H4 (cell line): ENCODE data around the gene TTLL6. TPM values are rescaled to one million over a fixed set of nuclear protein-coding genes. Genes with fewer than 3 reads are reported as not detected.
"Not testable (repeated sequence)": the region's sequence is repeated elsewhere in the genome, so short reads cannot be mapped to it uniquely, and the experiment has no call there.

Experiments
- DNase-seq: peaks from one replicate; pipeline ENCODE4 v3.0.0-alpha.2; 2015; ENCODE audit warnings: low spot score
- total RNA-seq: library from RNA; depleted of rRNA; stranded (reverse); fragments of >200 nt; shearing (Covaris generic); gene quantifications from 2 replicates; pipeline ENCODE4 v1.2.3, GENCODE V29; 2014; rRNA removed

TTLL6 gene
- total RNA-seq, 1 experiment from 2014 or later, result 0.12 TPM

- DNase-seq, result peak; percentile 49
Measured at GRCh38 chr17:48724251-48725003, 92.6 kb downstream of the TTLL6 start.

GRCh38 chr17:48723423-48724250, 93.4 kb downstream of the TTLL6 start:
- DNase-seq, result no peak

DNA sequence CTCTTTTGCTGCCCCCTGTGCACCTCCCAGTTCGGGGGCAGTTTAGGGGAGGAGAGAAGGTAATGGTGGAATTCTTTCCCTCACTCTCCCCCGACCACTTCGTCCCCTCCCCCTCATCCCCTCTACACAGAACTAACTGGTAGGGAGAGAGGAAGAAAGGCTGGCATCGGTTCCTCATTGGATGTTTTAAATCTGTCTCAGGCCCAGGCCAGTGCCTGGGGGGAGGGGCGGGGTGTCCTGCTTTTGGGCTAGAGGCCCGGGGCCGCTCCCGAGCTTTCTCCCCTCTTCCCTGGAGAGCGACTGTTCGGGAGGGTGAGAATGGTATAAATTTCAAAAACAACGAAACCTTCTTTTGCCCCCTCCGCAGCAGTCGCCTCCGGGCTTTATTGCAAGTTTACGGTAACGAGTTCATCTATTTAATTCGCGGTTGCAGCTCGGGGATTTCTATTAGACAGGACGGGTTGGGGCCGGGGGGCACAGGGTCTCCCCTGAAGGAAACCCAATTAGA, 94.1 kb downstream of the TTLL6 start, which contains the start of gene PRAC2:
Gene PRAC2, plus strand, starts transcription at position 271 of the 508 bp plus-strand sequence. CDS start 1,226 bp downstream, outside the sequence.
- DNase-seq, result no peak

DNA sequence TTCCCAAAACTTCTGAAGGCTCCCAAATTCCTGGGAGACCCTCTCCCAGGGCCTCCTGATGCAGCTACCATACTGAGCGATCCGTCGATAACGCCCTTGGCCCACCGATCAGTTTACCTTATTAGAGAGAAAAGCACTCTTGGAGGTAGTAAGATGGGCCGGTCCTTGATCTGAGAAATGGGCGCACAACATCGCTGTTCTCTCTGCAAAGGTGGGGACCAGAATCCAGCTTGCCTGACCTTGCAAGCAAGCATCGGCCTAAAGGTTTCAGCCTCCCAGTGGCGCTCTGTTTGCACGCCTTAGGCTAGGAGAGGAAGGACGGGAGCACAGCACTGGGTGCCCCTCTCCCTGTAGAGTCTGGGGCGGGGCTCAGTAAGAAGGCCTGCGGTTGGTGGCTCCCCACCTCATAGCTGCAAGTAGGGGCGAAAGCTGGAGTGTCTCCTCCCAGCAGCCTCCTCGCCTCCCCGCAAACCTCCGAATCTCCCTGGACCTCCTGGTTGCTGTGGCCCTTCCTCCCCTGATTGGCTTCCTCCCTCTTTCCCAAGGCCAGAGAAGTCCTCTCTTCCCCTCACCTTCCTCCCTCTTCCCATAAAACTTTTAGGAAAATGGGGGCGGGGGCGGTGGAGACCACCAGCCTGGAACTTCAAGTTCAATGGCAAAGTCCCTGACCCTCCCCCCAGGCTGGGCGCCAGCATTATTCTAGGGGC, 94.7 kb downstream of the TTLL6 start, which contains the start of gene PRAC1:
Gene PRAC1, minus strand, starts transcription at position 318 of the 707 bp plus-strand sequence. Its CDS starts 126 bp downstream, at position 192.
- no peak for DNase-seq

GRCh38 chr17:48721009-48721402, 96.0 kb downstream of the TTLL6 start:
- DNase-seq, result no peak

DNA sequence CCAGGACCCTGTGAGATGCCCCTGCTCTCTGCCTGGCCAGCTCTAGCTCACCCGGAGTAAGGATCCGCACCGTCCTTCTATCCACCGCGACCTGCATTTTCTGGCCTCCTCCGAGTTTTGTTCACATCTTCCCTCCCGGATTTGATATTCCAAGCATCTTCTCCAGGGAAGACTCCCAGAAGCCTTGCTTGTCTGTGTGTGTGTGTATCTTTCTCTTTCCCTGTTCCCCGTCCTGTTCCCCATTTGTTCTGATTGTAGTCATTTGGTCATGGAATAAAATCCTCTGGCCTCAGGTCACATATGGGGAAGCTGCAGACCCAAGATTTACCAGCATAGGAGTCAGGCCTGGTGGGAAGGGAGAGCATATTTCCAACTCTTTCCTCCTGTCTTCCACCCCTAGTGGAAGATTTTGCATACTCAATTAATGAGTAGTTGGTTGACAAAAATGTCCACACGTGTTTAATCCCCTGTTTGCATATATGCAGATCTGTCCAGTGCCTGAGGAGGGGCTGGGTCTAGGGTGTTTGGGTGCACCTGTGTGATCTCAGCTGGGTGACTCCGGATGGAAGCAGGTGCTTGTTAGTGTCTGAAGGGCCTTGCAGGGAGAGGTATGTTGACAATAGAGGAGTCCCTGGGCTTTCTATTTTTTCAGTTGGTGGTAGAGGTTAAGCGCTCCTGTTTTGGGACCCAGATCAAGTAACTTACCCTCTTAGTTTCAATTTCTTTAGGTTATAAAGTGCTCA, 96.6 kb downstream of the TTLL6 start:
- DNase-seq, result no peak

DNA sequence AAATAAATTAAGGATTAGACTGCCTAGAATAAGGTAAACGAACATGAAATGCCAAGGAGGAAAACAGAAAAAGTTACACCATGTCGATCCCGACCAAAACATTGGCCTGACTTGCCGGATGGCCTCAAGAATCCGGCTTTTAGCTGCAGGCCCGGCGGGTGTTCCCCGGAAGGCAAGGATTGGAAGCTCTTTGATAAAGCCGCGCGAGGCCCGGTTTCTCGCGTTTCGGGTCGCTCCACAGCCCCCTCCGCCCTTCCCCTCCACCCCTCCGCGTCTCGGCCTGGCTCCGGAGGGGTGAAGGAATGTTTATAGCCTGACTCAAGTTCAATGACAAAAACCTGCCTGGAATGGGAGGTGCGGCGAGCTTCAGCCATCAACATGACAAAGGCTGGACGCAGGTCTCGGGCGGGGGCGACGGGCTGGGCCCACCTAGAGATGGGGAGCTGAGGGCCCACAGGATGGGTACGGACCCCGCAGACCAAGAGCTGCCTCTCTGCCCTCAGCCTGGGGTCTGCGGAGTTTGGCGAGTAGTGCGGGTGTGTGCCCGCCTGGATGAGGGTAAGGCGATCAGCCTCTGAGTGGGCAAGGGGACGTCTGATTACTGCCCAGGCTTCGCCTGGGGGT, 97.3 kb downstream of the TTLL6 start:
- no peak for DNase-seq

GRCh38 chr17:48718761-48719641, 98.0 kb downstream of the TTLL6 start:
- no peak for DNase-seq

- DNase-seq, result no peak
Measured at GRCh38 chr17:48718227-48718760, 98.7 kb downstream of the TTLL6 start.

GRCh38 chr17:48717367-48718226, 99.4 kb downstream of the TTLL6 start:
- no peak for DNase-seq

- DNase-seq, result not testable (repeated sequence)
Measured at GRCh38 chr17:48716549-48716948, 100.5 kb downstream of the TTLL6 start.

DNA sequence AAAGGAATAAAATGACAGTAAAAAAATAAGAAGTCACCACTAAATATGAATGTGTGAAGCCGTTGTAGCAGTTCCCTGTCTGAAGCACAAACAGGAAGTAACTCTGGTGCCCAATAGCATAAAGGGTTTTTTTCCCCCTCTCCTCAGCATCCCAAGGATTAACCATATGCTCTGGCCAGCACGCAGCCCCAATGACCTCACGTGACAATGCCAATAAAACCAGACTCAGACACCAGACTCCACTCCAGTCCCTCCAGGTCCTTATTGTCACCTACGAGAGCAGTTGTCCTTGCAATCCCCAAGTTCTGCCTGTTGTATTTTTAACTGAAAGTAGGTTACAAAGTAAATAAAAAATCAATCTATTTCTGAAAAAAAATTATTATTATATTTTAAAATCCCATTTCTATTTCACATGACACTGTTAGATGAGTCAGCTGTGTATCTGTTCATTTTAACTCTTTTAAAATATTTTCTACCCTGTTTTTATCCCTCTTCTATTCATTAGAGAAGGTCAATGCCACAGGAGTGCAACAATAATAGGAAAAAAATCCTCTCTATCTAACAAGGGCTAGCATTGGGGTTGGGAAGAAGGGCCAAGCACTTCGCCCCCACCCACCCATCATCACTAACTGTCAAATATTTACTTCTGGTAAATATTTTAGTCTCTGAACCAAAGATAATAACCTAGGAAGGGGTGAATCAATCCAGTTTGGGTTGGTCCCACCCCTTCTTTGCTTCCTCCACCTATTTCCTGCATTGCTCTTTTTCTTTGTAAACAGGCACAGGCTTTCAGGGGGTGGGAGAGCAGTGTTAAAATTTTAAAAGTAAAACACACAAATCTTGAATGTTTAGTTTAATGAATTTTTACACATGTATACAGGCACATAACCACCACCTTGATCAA, 101.3 kb downstream of the TTLL6 start:
- DNase-seq, result no peak

Other genes with a start within 250 kb of the TTLL6 start
- 0.45 TPM in 2 replicates for gene HOXB4, start 238.9 kb downstream of the TTLL6 start, total RNA-seq
- gene HOXB3, start 227.0 kb downstream of the TTLL6 start, total RNA-seq, result 2.0 and 5.6 TPM in 2 replicates
- gene HOXB5, start 223.4 kb downstream of the TTLL6 start, total RNA-seq, result 0.43 TPM in 1 of 2 replicates, not detected in the other
- 1.4 and 3.1 TPM in 2 replicates for gene HOXB6, start 212.2 kb downstream of the TTLL6 start, total RNA-seq
- 21.2 and 22.4 TPM in 2 replicates for gene HOXB7, start 206.2 kb downstream of the TTLL6 start, total RNA-seq
- gene HOXB8, start 201.9 kb downstream of the TTLL6 start, total RNA-seq, result 1.2 and 6.3 TPM in 2 replicates
- gene HOXB9, start 190.9 kb downstream of the TTLL6 start, total RNA-seq, result 23.1 and 26.1 TPM in 2 replicates
- not detected in 2 replicates for gene PRAC1, start 94.7 kb downstream of the TTLL6 start, total RNA-seq
- not detected in 2 replicates for gene PRAC2, start 94.0 kb downstream of the TTLL6 start, total RNA-seq
- 3.3 and 3.8 TPM in 2 replicates for gene HOXB13, start 88.5 kb downstream of the TTLL6 start, total RNA-seq
- gene CALCOCO2, start 13.8 kb upstream of the TTLL6 start, total RNA-seq, result 42.5 and 61.2 TPM in 2 replicates
- gene ATP5MC1, start 75.6 kb upstream of the TTLL6 start, total RNA-seq, result 214 and 312 TPM in 2 replicates
- 48.2 and 60.8 TPM in 2 replicates for gene UBE2Z, start 91.2 kb upstream of the TTLL6 start, total RNA-seq
- 101 and 191 TPM in 2 replicates for gene SNF8, start 127.6 kb upstream of the TTLL6 start, total RNA-seq
- gene GIP, start 151.4 kb upstream of the TTLL6 start, total RNA-seq, result not detected in 2 replicates
- gene IGF2BP1, start 180.2 kb upstream of the TTLL6 start, total RNA-seq, result 2.4 and 6.8 TPM in 2 replicates